ENCODE data around the gene HOXB9. TPM values are rescaled to one million over a fixed set of nuclear protein-coding genes. Genes with fewer than 3 reads are reported as not detected.

Gene HOXB9
- total RNA-seq, 2 experiments from 2014 or later, result not detected

DNA sequence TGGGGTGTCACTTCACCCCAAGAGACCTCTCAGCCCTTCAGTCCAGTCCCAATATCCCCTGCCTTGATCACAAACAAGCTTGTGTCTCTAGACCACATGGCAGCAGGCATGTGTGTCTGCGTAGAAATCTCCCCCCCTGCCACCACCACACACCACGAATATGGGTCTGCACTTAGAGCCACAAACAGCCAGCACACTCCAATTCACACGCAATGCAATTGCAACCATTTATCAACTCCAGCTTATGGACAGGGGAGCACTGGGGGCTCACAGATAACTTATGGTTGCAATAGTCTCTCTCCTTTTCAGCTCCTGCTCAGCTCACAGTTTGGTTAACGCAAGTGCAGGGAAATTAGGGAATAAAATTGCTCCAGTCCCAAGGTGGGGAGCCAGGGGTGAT is 2.6 kb downstream of the HOXB9 start:
- DNase-seq (no peak), ATAC-seq (ENCODE audit: poor library complexity) (no peak)
- no peak overlapping the region for H3K27ac Mint-ChIP-seq
- peaks cover 23% of the 10 kb centered on the region for H3K4me1 Mint-ChIP-seq (ENCODE audit: low read depth)
- TF ChIP-seq, protein P1, sequence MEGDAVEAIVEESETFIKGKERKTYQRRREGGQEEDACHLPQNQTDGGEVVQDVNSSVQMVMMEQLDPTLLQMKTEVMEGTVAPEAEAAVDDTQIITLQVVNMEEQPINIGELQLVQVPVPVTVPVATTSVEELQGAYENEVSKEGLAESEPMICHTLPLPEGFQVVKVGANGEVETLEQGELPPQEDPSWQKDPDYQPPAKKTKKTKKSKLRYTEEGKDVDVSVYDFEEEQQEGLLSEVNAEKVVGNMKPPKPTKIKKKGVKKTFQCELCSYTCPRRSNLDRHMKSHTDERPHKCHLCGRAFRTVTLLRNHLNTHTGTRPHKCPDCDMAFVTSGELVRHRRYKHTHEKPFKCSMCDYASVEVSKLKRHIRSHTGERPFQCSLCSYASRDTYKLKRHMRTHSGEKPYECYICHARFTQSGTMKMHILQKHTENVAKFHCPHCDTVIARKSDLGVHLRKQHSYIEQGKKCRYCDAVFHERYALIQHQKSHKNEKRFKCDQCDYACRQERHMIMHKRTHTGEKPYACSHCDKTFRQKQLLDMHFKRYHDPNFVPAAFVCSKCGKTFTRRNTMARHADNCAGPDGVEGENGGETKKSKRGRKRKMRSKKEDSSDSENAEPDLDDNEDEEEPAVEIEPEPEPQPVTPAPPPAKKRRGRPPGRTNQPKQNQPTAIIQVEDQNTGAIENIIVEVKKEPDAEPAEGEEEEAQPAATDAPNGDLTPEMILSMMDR (IDR thresholded peaks at IDR 0.05), result no peak
- H3K27ac ChIP-seq (ENCODE audit: low read depth in 1 of 2, low read length in 2 of 2), result no peak overlapping the region
- intact Hi-C loops (cut with DNase I, micrococcal nuclease), result no loop called here
- H3K4me3 Mint-ChIP-seq, result no peak overlapping the region
- H3K4me1 ChIP-seq (ENCODE audit: insufficient read depth, low read length), result peaks cover 39% of the 10 kb centered on the region
- H3K9me3 ChIP-seq (ENCODE audit: control insufficient read depth in 1 of 2, insufficient read depth in 1 of 2, low read length in 2 of 2), result peaks cover 0 to 14% of the 10 kb centered on the region in 2 experiments
- no peaks in the 10 kb centered on the region for H3K36me3 Mint-ChIP-seq (ENCODE audit: low read depth)
- peaks cover 93 to 98% of the 10 kb centered on the region in 2 experiments for H3K27me3 ChIP-seq (ENCODE audit: control insufficient read depth in 1 of 2, insufficient read depth in 2 of 2, low read length in 2 of 2)
- H3K4me3 ChIP-seq (ENCODE audit: low read length), result no peak overlapping the region
- ChIA-PET CTCF (interaction anchor here (1.0 kb wide), 1 partner anchor 131 kb away, joined by 3 read pairs; no protein-coding TSS in a partner anchor), POLR2A (interaction anchor here (1.3 kb wide), 1 partner anchor 8 kb away, joined by 3 read pairs; no protein-coding TSS in a partner anchor)
- no peaks in the 10 kb centered on the region for H3K9me3 Mint-ChIP-seq
- H3K27me3 Mint-ChIP-seq, result peaks cover 99% of the 10 kb centered on the region
- no peaks in the 10 kb centered on the region for H3K36me3 ChIP-seq (ENCODE audit: insufficient read depth, low read length)

DNA sequence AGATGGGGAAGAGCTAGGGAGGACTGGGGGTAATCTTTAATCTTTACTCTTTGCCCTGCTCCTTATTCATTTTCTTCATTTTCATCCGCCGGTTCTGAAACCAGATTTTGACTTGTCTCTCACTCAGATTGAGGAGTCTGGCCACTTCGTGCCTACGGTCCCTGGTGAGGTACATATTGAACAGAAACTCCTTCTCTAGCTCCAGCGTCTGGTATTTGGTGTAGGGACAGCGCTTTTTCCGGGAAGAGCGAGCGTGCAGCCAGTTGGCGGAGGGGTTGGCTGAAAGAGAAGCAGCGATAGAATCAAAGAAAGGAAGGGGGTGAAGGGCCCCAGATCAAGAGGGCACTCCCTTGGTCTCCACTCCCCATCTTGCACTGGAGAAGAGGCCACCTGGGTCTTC is 3.3 kb downstream of the HOXB9 start:
- H3K27me3 Mint-ChIP-seq, result peaks cover 99% of the 10 kb centered on the region
- peaks cover 92 to 98% of the 10 kb centered on the region in 2 experiments for H3K27me3 ChIP-seq (ENCODE audit: control insufficient read depth in 1 of 2, insufficient read depth in 2 of 2, low read length in 2 of 2)
- H3K4me3 Mint-ChIP-seq, result peak overlapping the region; percentile 52
- ChIA-PET POLR2A (interaction anchor here (1.3 kb wide), 1 partner anchor 9 kb away, joined by 3 read pairs; no protein-coding TSS in a partner anchor), CTCF (no interaction called here)
- no peak for ATAC-seq (ENCODE audit: poor library complexity)
- H3K9me3 Mint-ChIP-seq, result no peaks in the 10 kb centered on the region
- H3K4me1 Mint-ChIP-seq (ENCODE audit: low read depth), result peaks cover 28% of the 10 kb centered on the region
- H3K27ac ChIP-seq (ENCODE audit: low read depth in 1 of 2, low read length in 2 of 2), result no peak overlapping the region
- peaks cover 0 to 14% of the 10 kb centered on the region in 2 experiments for H3K9me3 ChIP-seq (ENCODE audit: control insufficient read depth in 1 of 2, insufficient read depth in 1 of 2, low read length in 2 of 2)
- no peak overlapping the region for H3K4me3 ChIP-seq (ENCODE audit: low read length)
- H3K36me3 Mint-ChIP-seq (ENCODE audit: low read depth), result no peaks in the 10 kb centered on the region
- no peaks in the 10 kb centered on the region for H3K36me3 ChIP-seq (ENCODE audit: insufficient read depth, low read length)
- intact Hi-C loops (cut with DNase I, micrococcal nuclease), result no loop called here
- H3K27ac Mint-ChIP-seq, result no peak overlapping the region
- H3K4me1 ChIP-seq (ENCODE audit: insufficient read depth, low read length), result peaks cover 46% of the 10 kb centered on the region
- TF ChIP-seq, protein P1 (IDR thresholded peaks at IDR 0.05), result no peak
- DNase-seq, result no peak

DNA sequence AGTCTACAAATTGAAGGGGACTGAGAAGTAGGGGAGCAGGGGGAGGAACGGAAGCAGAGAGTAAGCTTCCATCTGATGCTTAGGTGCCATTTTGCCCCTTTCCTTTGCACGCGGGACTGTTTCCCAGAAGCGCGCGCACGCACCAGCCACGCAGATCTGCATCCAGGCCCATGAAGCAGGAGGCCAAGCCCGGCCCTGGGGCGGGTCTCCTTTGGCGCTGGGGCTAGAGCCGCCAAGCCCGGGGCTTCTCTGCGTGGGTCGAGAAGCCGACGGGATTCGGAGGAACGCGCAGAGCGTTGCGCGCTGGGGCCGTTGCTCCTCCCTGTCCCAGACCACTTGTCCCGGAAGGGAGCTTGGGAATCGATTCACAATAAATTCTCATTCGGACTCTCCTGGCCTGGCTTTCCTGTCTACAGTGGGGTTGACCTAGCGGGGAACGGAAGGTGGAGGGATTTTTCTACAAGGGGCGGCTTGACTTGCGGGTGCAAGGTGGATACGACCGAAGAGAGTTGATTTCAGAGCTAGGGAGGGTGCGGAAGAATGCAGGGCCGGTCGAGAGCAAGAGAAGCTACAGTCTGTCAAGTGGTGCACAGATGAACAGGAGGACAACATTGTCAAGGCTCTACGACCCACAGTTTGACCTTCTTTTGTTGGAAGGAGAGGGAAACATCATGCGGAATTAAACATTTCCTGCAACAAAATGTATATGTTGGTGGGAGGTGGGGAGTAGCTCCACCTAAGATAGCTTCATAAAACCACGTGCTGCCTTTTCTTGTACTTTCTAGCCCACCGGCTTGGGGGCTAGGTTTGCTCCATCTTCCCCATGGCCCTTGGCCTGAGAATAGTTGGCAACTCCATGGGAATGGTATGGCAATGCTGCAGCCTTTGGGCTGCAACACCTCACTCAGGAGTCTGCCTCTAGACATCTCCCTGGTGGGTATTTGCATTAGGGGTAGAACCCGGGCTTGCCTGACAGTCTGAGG is 4.5 kb downstream of the HOXB9 start:
- no peaks in the 10 kb centered on the region for H3K9me3 Mint-ChIP-seq
- H3K4me3 Mint-ChIP-seq, result no peak overlapping the region
- H3K27ac Mint-ChIP-seq, result no peak overlapping the region
- peaks cover 0 to 18% of the 10 kb centered on the region in 2 experiments for H3K9me3 ChIP-seq (ENCODE audit: control insufficient read depth in 1 of 2, insufficient read depth in 1 of 2, low read length in 2 of 2)
- intact Hi-C loops (cut with DNase I, micrococcal nuclease), result no loop called here
- H3K36me3 ChIP-seq (ENCODE audit: insufficient read depth, low read length), result no peaks in the 10 kb centered on the region
- ChIA-PET POLR2A (no interaction called here), CTCF (interaction anchor here (2.5 kb wide), 1 partner anchor 14 kb away, joined by 13 read pairs; no protein-coding TSS in a partner anchor)
- peaks cover 99% of the 10 kb centered on the region for H3K27me3 Mint-ChIP-seq
- no peak for ATAC-seq (ENCODE audit: poor library complexity)
- H3K4me1 Mint-ChIP-seq (ENCODE audit: low read depth), result peaks cover 34% of the 10 kb centered on the region
- TF ChIP-seq, protein P1 (IDR thresholded peaks at IDR 0.05), result no peak
- H3K27me3 ChIP-seq (ENCODE audit: control insufficient read depth in 1 of 2, insufficient read depth in 2 of 2, low read length in 2 of 2), result peaks cover 92 to 98% of the 10 kb centered on the region in 2 experiments
- H3K4me3 ChIP-seq (ENCODE audit: low read length), result no peak overlapping the region
- no peak overlapping the region for H3K27ac ChIP-seq (ENCODE audit: low read depth in 1 of 2, low read length in 2 of 2)
- H3K4me1 ChIP-seq (ENCODE audit: insufficient read depth, low read length), result peaks cover 42% of the 10 kb centered on the region
- no peak for DNase-seq
- no peaks in the 10 kb centered on the region for H3K36me3 Mint-ChIP-seq (ENCODE audit: low read depth)

Measured in CD4-positive, alpha-beta T cell (primary cell).